CD4-positive, alpha-beta T cell (primary cell): ENCODE data around the gene CIP2A. TPM values are rescaled to one million over a fixed set of nuclear protein-coding genes. Genes with fewer than 3 reads are reported as not detected.

ENCODE experiments used
- ATAC-seq: fragments of 200-7000 bp; cut with Tn5 transposase; one replicate; pipeline ENCODE4 v1.10.0; 2022; ENCODE audit warnings: mild to moderate bottlenecking; ENCODE audit not compliant: poor library complexity
- CTCF ChIA-PET: fragments of 350-600 bp; sonication (Branson Sonifier 250); formaldehyde crosslinking; loops from one replicate; lab custom pipeline; 2021; ENCODE audit warnings: antibody characterized with exemption, inconsistent platforms; lab: Charles Lee
- POLR2A ChIA-PET: fragments of 350-600 bp; sonication (Branson Sonifier 250); formaldehyde crosslinking; loops from one replicate; lab custom pipeline; 2021; ENCODE audit warnings: antibody characterized with exemption, inconsistent platforms; lab: Charles Lee
- DNase-seq, 14 experiments: peaks; one replicate each; pipeline ENCODE4 v3.0.0-alpha.2; 2013 to 2020; ENCODE audit warnings: mixed read lengths in 2 of 14
- H3K27ac ChIP-seq, 2 donors: one replicate each; pipeline versions ENCODE4 v1.5.1 to v1.7.0; 2013; ENCODE audit warnings: low read length in 2 of 2, low read depth in 1 of 2, mild to moderate bottlenecking in 1 of 2
- H3K27me3 ChIP-seq, 2 experiments: 1 replicate in 1 of 2; 2 replicates in 1 of 2; pipeline versions ENCODE4 v1.6.1 to v1.7.0; 2013; ENCODE audit warnings: low read length in 2 of 2, control low read depth in 1 of 2, mild to moderate bottlenecking in 1 of 2, moderate library complexity in 1 of 2; ENCODE audit not compliant: insufficient read depth in 2 of 2, control insufficient read depth in 1 of 2
- H3K36me3 ChIP-seq: one replicate; pipeline ENCODE4 v1.6.1; 2013; ENCODE audit warnings: low read length, control low read depth; ENCODE audit not compliant: insufficient read depth
- H3K4me1 ChIP-seq: one replicate; pipeline ENCODE4 v1.6.1; 2013; ENCODE audit warnings: low read length, control low read depth; ENCODE audit not compliant: insufficient read depth
- H3K4me3 ChIP-seq: one replicate; pipeline ENCODE4 v1.5.1; 2013; ENCODE audit warnings: mild to moderate bottlenecking, low read length, moderate library complexity
- H3K9me3 ChIP-seq, 2 experiments: 1 replicate in 1 of 2; 2 replicates in 1 of 2; pipeline versions ENCODE4 v1.6.1 to v1.7.0; 2013; ENCODE audit warnings: low read length in 2 of 2, mild to moderate bottlenecking in 2 of 2, control low read depth in 1 of 2, moderate library complexity in 1 of 2; ENCODE audit not compliant: control insufficient read depth in 1 of 2, insufficient read depth in 1 of 2
- H3K27ac Mint-ChIP-seq: one replicate; pipeline ENCODE4 v1.8.0; 2020; ENCODE audit warnings: mixed read lengths
- H3K27me3 Mint-ChIP-seq: one replicate; pipeline ENCODE4 v1.8.0; 2021; ENCODE audit warnings: mixed read lengths
- H3K36me3 Mint-ChIP-seq: one replicate; pipeline ENCODE4 v1.8.0; 2021; ENCODE audit warnings: low read depth, mixed read lengths
- H3K4me1 Mint-ChIP-seq: one replicate; pipeline ENCODE4 v1.8.0; 2021; ENCODE audit warnings: low read depth, mixed read lengths
- H3K4me3 Mint-ChIP-seq: one replicate; pipeline ENCODE4 v1.8.0; 2020; ENCODE audit warnings: mild to moderate bottlenecking, mixed read lengths
- H3K9me3 Mint-ChIP-seq: one replicate; pipeline ENCODE4 v1.8.0; 2020; ENCODE audit warnings: mixed read lengths
- CTCF ChIP-seq: fragments of 200-600 bp; IDR thresholded peaks from one replicate; pipeline ENCODE4 v1.8.0; 2022; ENCODE audit warnings: antibody characterized with exemption, mild to moderate bottlenecking
- intact Hi-C, 2 experiments: fragments of 100-400 bp; cut with DNase I in 1 of 2; cut with micrococcal nuclease in 1 of 2; formaldehyde crosslinking; loops; one replicate each; pipeline versions ENCODE4 v1.15.1 to v1.9.0; 2023 to 2025; cut with DNase I, micrococcal nuclease
- total RNA-seq, 174 experiments: library from RNA in 2 of 174; stranded (reverse) in 2 of 174; gene quantifications; one replicate each; pipeline ENCODE4 v1.2.3 and lab custom pipeline; 2021 to 2026

The CIP2A gene
- total RNA-seq, 2 experiments from 2014 or later = 2.7 to 3.9 TPM

DNA sequence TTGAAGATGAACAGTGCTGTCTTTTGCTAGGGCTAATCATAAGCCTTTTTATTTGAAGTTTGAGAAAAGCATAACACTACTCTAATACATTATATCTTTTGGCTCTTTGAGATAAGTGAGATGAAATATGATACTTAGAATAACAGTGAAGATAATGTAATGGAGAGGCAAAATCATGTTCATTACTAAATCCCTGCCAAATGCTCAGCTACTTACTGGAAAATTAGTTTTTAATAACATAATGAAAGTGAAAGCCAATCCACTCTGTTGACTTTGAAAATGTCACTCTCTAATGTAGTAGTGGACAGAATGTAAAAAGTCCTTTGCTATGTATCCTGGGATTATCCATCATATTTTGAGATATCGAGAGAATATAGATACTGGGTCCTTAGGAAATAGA is 43.0 kb downstream of the CIP2A start:
- H3K36me3 ChIP-seq = no peaks in the 10 kb centered on the region
- Mint-ChIP-seq H3K4me1 (peaks cover 5% of the 10 kb centered on the region), H3K4me3 (peak overlapping the region; percentile 66), H3K36me3 (no peaks in the 10 kb centered on the region), H3K27ac (peak overlapping the region; percentile 65), H3K27me3 (no peaks in the 10 kb centered on the region), H3K9me3 (no peaks in the 10 kb centered on the region)
- H3K4me3 ChIP-seq = peak overlapping the region; percentile 15
- H3K27me3 ChIP-seq = no peaks in the 10 kb centered on the region
- POLR2A ChIA-PET = interaction anchor here (0.8 to 1.7 kb wide), 2 partner anchors 43 to 59 kb away, joined by 3 to 5 read pairs; partner anchors contain the start of genes CIP2A and DZIP3
- ATAC-seq = no peak
- no peak for TF ChIP-seq CTCF
- H3K27ac ChIP-seq = no peak overlapping the region
- peak in 1 of 14 experiments; percentile 27 for DNase-seq
- H3K4me1 ChIP-seq = no peaks in the 10 kb centered on the region
- no peaks in the 10 kb centered on the region for H3K9me3 ChIP-seq
- CTCF ChIA-PET = interaction anchor here (1.6 kb wide), 1 partner anchor 9 kb away, joined by 3 read pairs; no protein-coding TSS in a partner anchor
- intact Hi-C loops = no loop called here

GRCh38 chr3:108538083-108538482 is 51.2 kb downstream of the CIP2A start:
- intact Hi-C loops = no loop called here
- H3K4me1 ChIP-seq = no peaks in the 10 kb centered on the region
- POLR2A ChIA-PET = no interaction called here
- Mint-ChIP-seq H3K4me1 (no peaks in the 10 kb centered on the region), H3K27ac (no peak overlapping the region), H3K4me3 (no peak overlapping the region), H3K27me3 (peaks cover 8% of the 10 kb centered on the region), H3K9me3 (no peaks in the 10 kb centered on the region), H3K36me3 (no peaks in the 10 kb centered on the region)
- H3K36me3 ChIP-seq = no peaks in the 10 kb centered on the region
- H3K4me3 ChIP-seq = no peak overlapping the region
- H3K9me3 ChIP-seq = no peaks in the 10 kb centered on the region
- no peak for ATAC-seq
- no peak for DNase-seq
- CTCF ChIA-PET = no interaction called here
- H3K27ac ChIP-seq = no peak overlapping the region
- H3K27me3 ChIP-seq = no peaks in the 10 kb centered on the region
- TF ChIP-seq CTCF = no peak

DNA sequence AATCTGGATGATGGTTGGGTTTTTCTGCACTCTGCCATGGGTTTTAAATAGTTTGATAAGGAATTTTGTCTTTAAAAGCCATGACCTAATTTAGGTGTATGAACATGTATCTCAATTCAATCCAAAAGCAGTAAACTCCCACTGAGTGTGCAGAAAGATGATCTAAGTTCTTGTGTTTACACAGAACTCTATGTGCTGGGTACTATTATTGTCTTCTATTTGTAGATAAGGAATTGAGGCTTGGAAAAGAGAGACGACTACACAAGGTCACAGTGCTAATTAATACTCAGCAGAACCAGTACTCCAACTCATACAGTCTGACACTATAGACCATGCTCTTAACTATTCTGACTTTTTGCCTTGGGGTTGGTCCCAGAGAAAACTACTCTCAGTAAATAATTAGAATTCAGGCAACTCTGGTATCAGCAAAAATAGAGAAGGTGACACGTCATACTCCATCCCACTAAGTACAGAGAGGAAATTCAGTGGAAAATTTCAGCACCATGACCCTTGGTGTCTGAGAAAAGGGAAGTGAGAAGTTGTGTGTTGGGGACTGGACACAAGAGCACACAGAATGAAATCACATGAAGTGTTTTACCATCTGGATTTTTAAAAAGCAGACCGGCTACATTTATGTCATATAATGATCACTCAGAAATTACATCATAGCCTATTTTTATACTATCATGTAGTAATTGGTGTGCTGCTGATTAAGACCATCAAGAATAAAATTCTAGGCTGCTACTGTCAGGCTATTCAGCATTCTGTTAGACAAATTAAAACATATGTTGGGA is 60.6 kb downstream of the CIP2A start:
- ChIA-PET POLR2A (no interaction called here), CTCF (no interaction called here)
- intact Hi-C loops = no loop called here
- no peak overlapping the region for H3K4me3 Mint-ChIP-seq
- DNase-seq = peak in 3 of 14 experiments; percentile 19 to 52 (median 38)
- ATAC-seq = no peak
- no peak overlapping the region for H3K27ac ChIP-seq
- H3K27me3 ChIP-seq = peaks cover 0 to 7% of the 10 kb centered on the region in 2 experiments
- no peaks in the 10 kb centered on the region for H3K4me1 ChIP-seq
- H3K36me3 Mint-ChIP-seq = no peaks in the 10 kb centered on the region
- H3K4me3 ChIP-seq = no peak overlapping the region
- H3K27ac Mint-ChIP-seq = no peak overlapping the region
- H3K36me3 ChIP-seq = no peaks in the 10 kb centered on the region
- peaks cover 49% of the 10 kb centered on the region for H3K27me3 Mint-ChIP-seq
- no peaks in the 10 kb centered on the region for H3K9me3 ChIP-seq
- no peaks in the 10 kb centered on the region for H3K4me1 Mint-ChIP-seq
- TF ChIP-seq CTCF = no peak
- H3K9me3 Mint-ChIP-seq = no peaks in the 10 kb centered on the region
